H1 (cell line): Measurements from ENCODE around the gene ZDHHC11. TPM values are rescaled to one million over a fixed set of nuclear protein-coding genes. Genes with fewer than 3 reads are reported as not detected.

ENCODE experiments used
- CTCF ChIA-PET: fragments of 300-600 bp; sonication (Branson Sonifier 250); formaldehyde crosslinking; loops from one replicate; lab custom pipeline; 2021; ENCODE audit not compliant: partially characterized antibody; lab: Charles Lee
- POLR2A ChIA-PET: fragments of 300-600 bp; sonication (Branson Sonifier 250); formaldehyde crosslinking; loops from one replicate; lab custom pipeline; 2021; ENCODE audit warnings: inconsistent platforms; ENCODE audit not compliant: partially characterized antibody; lab: Charles Lee
- DNase-seq, 2 experiments: peaks; one replicate each; pipeline versions ENCODE4 v3.0.0 to v3.0.0-alpha.2; 2010 to 2022; ENCODE audit warnings: low spot score in 2 of 2, low read depth in 1 of 2, mixed read lengths in 1 of 2
- FAIRE-seq: peaks from 2 replicates; lab custom pipeline; 2011; peaks lifted over from hg19 to GRCh38; lab: Jason Lieb, UNC
- H2AFZ ChIP-seq: 2 replicates; pipeline ENCODE4 v1.8.1; 2012; ENCODE audit warnings: low read length, inconsistent platforms
- H2AK5ac ChIP-seq: 2 replicates; pipeline ENCODE4 v1.6.1; 2013; ENCODE audit warnings: low read depth, low read length
- H2BK120ac ChIP-seq: replicated peaks from 2 replicates; pipeline ENCODE3; 2013; ENCODE audit warnings: low read depth, low read length, inconsistent platforms
- H2BK12ac ChIP-seq: 2 replicates; pipeline ENCODE4 v1.6.1; 2013; ENCODE audit warnings: low read depth, low read length
- H2BK15ac ChIP-seq: 2 replicates; pipeline ENCODE4 v1.6.1; 2013; ENCODE audit warnings: low read length
- H2BK20ac ChIP-seq: 2 replicates; pipeline ENCODE4 v1.6.1; 2013; ENCODE audit warnings: low read length
- H2BK5ac ChIP-seq: 2 replicates; pipeline ENCODE4 v1.6.1; 2013; ENCODE audit warnings: low read depth, low read length
- H3K14ac ChIP-seq: 2 replicates; pipeline ENCODE4 v1.6.1; 2013; ENCODE audit warnings: inconsistent platforms; ENCODE audit not compliant: insufficient read length
- H3K18ac ChIP-seq: 2 replicates; pipeline ENCODE4 v1.6.1; 2013; ENCODE audit warnings: low read length; ENCODE audit errors: extremely low read depth
- H3K23ac ChIP-seq: 2 replicates; pipeline ENCODE4 v1.6.1; 2013; ENCODE audit warnings: inconsistent platforms; ENCODE audit not compliant: insufficient read length
- H3K23me2 ChIP-seq: 2 replicates; pipeline ENCODE4 v1.6.1; 2013; ENCODE audit warnings: low read depth, low read length
- H3K27ac ChIP-seq: 2 replicates; pipeline ENCODE4 v1.6.1; 2011; ENCODE audit warnings: low read depth, low read length, inconsistent platforms
- H3K27me3 ChIP-seq, 4 experiments: replicated peaks in 1 of 4; 1 replicate in 1 of 4; 2 replicates in 3 of 4; pipeline versions ENCODE4 v1.6.1 to v1.8.1; 2011 to 2013; ENCODE audit warnings: low read length in 3 of 4, mild to moderate bottlenecking in 3 of 4, inconsistent platforms in 2 of 4, mixed read lengths in 2 of 4, moderate library complexity in 1 of 4; ENCODE audit not compliant: control insufficient read depth in 3 of 4, insufficient read depth in 3 of 4; ENCODE audit errors: extremely low read depth in 1 of 4
- H3K36me3 ChIP-seq, 4 experiments: 2 replicates each; pipeline versions ENCODE4 v1.6.1 to v1.8.1; 2011 to 2013; ENCODE audit warnings: mild to moderate bottlenecking in 4 of 4, low read length in 3 of 4, moderate library complexity in 2 of 4, control low read depth in 1 of 4, inconsistent platforms in 1 of 4; ENCODE audit not compliant: insufficient read depth in 4 of 4, control insufficient read depth in 2 of 4
- H3K4ac ChIP-seq: replicated peaks from 2 replicates; pipeline ENCODE3; 2013; ENCODE audit warnings: low read length, low read depth, mixed read lengths, inconsistent platforms; ENCODE audit not compliant: insufficient read length
- H3K4me1 ChIP-seq, 4 experiments: replicated peaks in 1 of 4; 1 replicate in 1 of 4; 2 replicates in 3 of 4; pipeline versions ENCODE4 v1.6.1 to v1.8.1; 2011 to 2013; ENCODE audit warnings: low read length in 3 of 4, inconsistent platforms in 2 of 4, mixed read lengths in 1 of 4; ENCODE audit not compliant: insufficient read depth in 4 of 4, control insufficient read depth in 3 of 4
- H3K4me2 ChIP-seq, 2 experiments: 2 replicates each; pipeline versions ENCODE4 v1.6.1 to v1.8.1; 2011 to 2013; ENCODE audit warnings: low read depth in 2 of 2, low read length in 2 of 2, control low read depth in 1 of 2, inconsistent platforms in 1 of 2, mild to moderate bottlenecking in 1 of 2; ENCODE audit not compliant: insufficient read depth in 1 of 2
- H3K4me3 ChIP-seq, 4 experiments: fragments of 200-600, 300-600 bp in 1 of 4; sonication (generic), shearing (Covaris generic), sonication (Bioruptor Twin) in 1 of 4; 2 replicates each; pipeline versions ENCODE4 v1.5.1 to v1.8.1; 2011 to 2016; ENCODE audit warnings: low read length in 4 of 4, low read depth in 3 of 4, control low read depth in 2 of 4, inconsistent platforms in 2 of 4, mild to moderate bottlenecking in 2 of 4, mixed read lengths in 1 of 4, moderate library complexity in 1 of 4; ENCODE audit not compliant: insufficient read depth in 2 of 4; ENCODE audit errors: extremely low read depth in 1 of 4
- H3K56ac ChIP-seq: replicated peaks from 2 replicates; pipeline ENCODE3; 2013; ENCODE audit warnings: low read depth, mild to moderate bottlenecking, mixed read lengths, low read length, inconsistent platforms; ENCODE audit not compliant: insufficient read length
- H3K79me1 ChIP-seq: 2 replicates; pipeline ENCODE4 v1.6.1; 2013; ENCODE audit warnings: low read depth, low read length, control low read depth
- H3K79me2 ChIP-seq, 2 experiments: 2 replicates each; pipeline versions ENCODE4 v1.6.1 to v1.8.1; 2012 to 2013; ENCODE audit warnings: low read length in 2 of 2, mild to moderate bottlenecking in 2 of 2, inconsistent platforms in 1 of 2; ENCODE audit not compliant: insufficient read depth in 2 of 2, control insufficient read depth in 1 of 2
- H3K9ac ChIP-seq, 4 experiments: replicated peaks in 1 of 4; 1 replicate in 1 of 4; 2 replicates in 3 of 4; pipeline versions ENCODE4 v1.6.1 to v1.8.1; 2011 to 2013; ENCODE audit warnings: low read depth in 3 of 4, low read length in 3 of 4, control low read depth in 2 of 4, mild to moderate bottlenecking in 2 of 4, moderate library complexity in 2 of 4, inconsistent platforms in 1 of 4; ENCODE audit errors: extremely low read depth in 1 of 4
- H3K9me3 ChIP-seq, 2 experiments: 2 replicates each; pipeline versions ENCODE4 v1.6.1 to v1.8.1; 2012 to 2013; ENCODE audit warnings: mild to moderate bottlenecking in 2 of 2, moderate library complexity in 2 of 2, control low read depth in 1 of 2, inconsistent platforms in 1 of 2, low read depth in 1 of 2, low read length in 1 of 2, mixed read lengths in 1 of 2; ENCODE audit not compliant: insufficient read depth in 2 of 2
- H4K20me1 ChIP-seq, 2 experiments: replicated peaks in 1 of 2; 2 replicates each; pipeline versions ENCODE3 to v1.8.1; 2011 to 2013; ENCODE audit warnings: inconsistent platforms in 2 of 2, low read length in 2 of 2, mild to moderate bottlenecking in 1 of 2; ENCODE audit not compliant: insufficient read depth in 2 of 2, control insufficient read depth in 1 of 2
- H4K5ac ChIP-seq: 2 replicates; pipeline ENCODE4 v1.6.1; 2013; ENCODE audit warnings: low read length, low read depth, mixed read lengths, inconsistent platforms; ENCODE audit not compliant: insufficient read length
- H4K8ac ChIP-seq: 2 replicates; pipeline ENCODE4 v1.8.0; 2013; ENCODE audit warnings: mild to moderate bottlenecking, moderate library complexity, low read length, inconsistent platforms; ENCODE audit not compliant: insufficient read depth; ENCODE audit errors: extremely low read depth
- H4K91ac ChIP-seq: replicated peaks from 2 replicates; pipeline ENCODE3; 2013; ENCODE audit warnings: low read length, mixed read lengths, inconsistent platforms; ENCODE audit not compliant: insufficient read length
- BACH1 ChIP-seq: IDR thresholded peaks from 2 replicates; pipeline ENCODE4 v1.6.1; 2012; ENCODE audit warnings: low read length, improper control_type of control experiment
- CBX8 ChIP-seq: fragments of 300-800, 300-1000 bp; sonication (generic); IDR thresholded peaks from 2 replicates; pipeline ENCODE4 v1.7.1; 2016; ENCODE audit warnings: low read depth, low read length, borderline replicate concordance
- CHD2 ChIP-seq: IDR thresholded peaks from 2 replicates; pipeline ENCODE4 v1.6.1; 2012; ENCODE audit warnings: low read length, improper control_type of control experiment
- POU5F1 ChIP-seq: IDR thresholded peaks from 2 replicates; pipeline ENCODE4 v1.6.1; 2011; ENCODE audit warnings: low read depth, mild to moderate bottlenecking, low read length, moderate library complexity
- SP1 ChIP-seq: IDR thresholded peaks from 2 replicates; pipeline ENCODE4 v1.6.1; 2011; ENCODE audit warnings: low read depth, low read length
- SRF ChIP-seq: IDR thresholded peaks from 2 replicates; pipeline ENCODE4 v1.6.1; 2011; ENCODE audit warnings: mild to moderate bottlenecking, low read depth, low read length, moderate library complexity
- SUZ12 ChIP-seq: fragments of 200-600 bp; sonication (generic); IDR thresholded peaks from 2 replicates; pipeline ENCODE4 v1.6.1; 2012; ENCODE audit warnings: mild to moderate bottlenecking, inconsistent platforms, low read length, moderate library complexity, mixed read lengths
- TEAD4 ChIP-seq: IDR thresholded peaks from 2 replicates; pipeline ENCODE4 v1.6.1; 2012; ENCODE audit warnings: low read depth, low read length, inconsistent platforms, mixed read lengths
- YY1 ChIP-seq: IDR thresholded peaks from 2 replicates; pipeline ENCODE4 v1.6.1; 2011; ENCODE audit warnings: low read depth, mild to moderate bottlenecking, low read length
- WGBS, 2 experiments: shearing (Covaris generic) in 1 of 2; methylation state at CpG; one replicate each; pipeline versions ENCODE4 v1.1.6 to v1.1.7; 2013 to 2015; ENCODE audit warnings: low lambda C conversion rate in 2 of 2, mixed read lengths in 2 of 2, inconsistent platforms in 1 of 2, low coverage in 1 of 2, missing lambda C conversion rate in 1 of 2; ENCODE audit not compliant: insufficient replicate concordance in 2 of 2, insufficient coverage in 1 of 2, insufficient read length in 1 of 2; ENCODE audit errors: extremely low coverage in 1 of 2, missing lambda C conversion rate in 1 of 2; 5-methylcytosine and 5-hydroxymethylcytosine counted together
- polyA plus RNA-seq, 7 experiments: library from polyadenylated mRNA; depleted of rRNA in 3 of 7; stranded (reverse) in 5 of 7; unstranded in 2 of 7; fragments of >200 nt in 5 of 7; fragments of 200-250 nt in 2 of 7; gene quantifications; 1 replicate in 5 of 7; 2 replicates in 1 of 7; 4 replicates in 1 of 7; pipeline versions ENCODE4 v1.2.1 to v1.2.3, GENCODE V29; 2011 to 2013; ENCODE audit warnings: missing spikeins in 2 of 7, mixed read lengths in 2 of 7
- total RNA-seq: library from RNA; stranded (reverse); fragmentation: NEBNext Ultra II Directional; extraction: Animal tissue kit (Norgen Biotek cat#: 25700); gene quantifications from 2 replicates; pipeline ENCODE4 v1.2.1, GENCODE V29; 2021
- TF ChIP-seq, protein P1 (sequence below): IDR thresholded peaks from 2 replicates; pipeline ENCODE4 v1.6.1; 2012; ENCODE audit warnings: inconsistent platforms
- TF ChIP-seq, protein P2 (sequence below): IDR thresholded peaks from 2 replicates; pipeline ENCODE4 v1.6.1; 2011; ENCODE audit warnings: low read depth, mild to moderate bottlenecking, low read length; ENCODE audit not compliant: insufficient read depth

The ZDHHC11 gene
- total and polyA plus RNA-seq, 2 of the 8 experiments (the other 6 are each of a cell fraction or from before 2014, with no cell fraction given), result 4.7 to 16.6 TPM

DNA sequence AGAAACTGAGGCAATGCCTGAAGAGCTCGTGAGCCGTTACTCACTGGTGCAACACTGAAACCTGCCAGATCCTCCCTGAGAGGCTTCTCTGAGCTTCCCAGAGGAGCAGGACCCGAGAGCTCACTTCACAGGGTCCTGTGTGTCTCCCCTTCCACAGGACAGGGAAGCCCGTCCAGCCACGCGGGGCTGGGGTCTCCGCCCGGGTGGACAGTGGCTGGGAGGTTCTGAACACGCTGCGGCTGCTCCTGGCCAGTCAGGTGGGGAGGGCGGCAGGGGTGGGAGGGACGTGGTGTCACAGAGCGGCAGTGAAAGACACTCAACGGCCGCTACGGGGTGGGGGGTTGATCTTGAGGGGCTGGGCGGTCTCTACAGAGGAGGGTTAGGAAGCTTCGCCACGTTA lies 290 bp upstream of the ZDHHC11 start:
- Histone ChIP-seq H2BK20ac (no peak overlapping the region), H3K9me3 (no peaks in the 10 kb centered on the region), H3K27ac (no peak overlapping the region), H3K4ac (no peak overlapping the region), H3K23me2 (peaks cover 3% of the 10 kb centered on the region; the same call in 1 of the 2 replicates), H2BK5ac (no peak overlapping the region), H3K23ac (no peak overlapping the region), H2AK5ac (no peak overlapping the region), H4K8ac (0 out of 2 replicates have a peak overlapping the region, but pooled peaks have one; percentile 25), H3K56ac (no peak overlapping the region), H3K18ac (no peak overlapping the region; the same call in 1 of the 2 replicates), H4K20me1 (peaks cover 0 to 3% of the 10 kb centered on the region in 2 experiments), H3K9ac (no peak overlapping the region), H3K4me1 (peaks cover 0 to 3% (median 0%) of the 10 kb centered on the region in 4 experiments; a peak in 1 of 7 replicates), H3K79me1 (no peaks in the 10 kb centered on the region; the same call in 1 of the 2 replicates), H2AFZ (no peak overlapping the region), H3K36me3 (peaks cover 0 to 5% (median 0%) of the 10 kb centered on the region in 4 experiments; a peak in 3 of 8 replicates), H3K27me3 (0 out of 7 replicates have a peak, but pooled peaks cover 0 to 2% (median 0%) of the 10 kb centered on the region in 4 experiments), H3K4me2 (no peak overlapping the region), H2BK12ac (no peak overlapping the region), H4K91ac (no peak overlapping the region), H3K14ac (no peak overlapping the region), H3K79me2 (no peaks in the 10 kb centered on the region), H2BK120ac (no peak overlapping the region), H3K4me3 (no peak overlapping the region), H2BK15ac (no peak overlapping the region), H4K5ac (no peak overlapping the region)
- CTCF ChIA-PET, result interaction anchor here (1.3 kb wide), 1 partner anchor 24 kb away, joined by 3 read pairs; no protein-coding TSS in a partner anchor
- DNase-seq, result no peak
- no peak for FAIRE-seq
- POLR2A ChIA-PET, result interaction anchor here (0.9 to 2.8 kb wide), 5 partner anchors 9 to 379 kb away, joined by 3 to 20 read pairs (median 5); no protein-coding TSS in a partner anchor
- WGBS, 2 experiments, result 96% methylated on average over 17 of the region's 19 CpGs; no CpG with 5 or more reads in 1 of the 2 experiments
- TF ChIP-seq, protein P1, sequence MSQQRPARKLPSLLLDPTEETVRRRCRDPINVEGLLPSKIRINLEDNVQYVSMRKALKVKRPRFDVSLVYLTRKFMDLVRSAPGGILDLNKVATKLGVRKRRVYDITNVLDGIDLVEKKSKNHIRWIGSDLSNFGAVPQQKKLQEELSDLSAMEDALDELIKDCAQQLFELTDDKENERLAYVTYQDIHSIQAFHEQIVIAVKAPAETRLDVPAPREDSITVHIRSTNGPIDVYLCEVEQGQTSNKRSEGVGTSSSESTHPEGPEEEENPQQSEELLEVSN, result no peak
- no peak for TF ChIP-seq SRF
- TF ChIP-seq POU5F1, result no peak
- TF ChIP-seq, protein P2, sequence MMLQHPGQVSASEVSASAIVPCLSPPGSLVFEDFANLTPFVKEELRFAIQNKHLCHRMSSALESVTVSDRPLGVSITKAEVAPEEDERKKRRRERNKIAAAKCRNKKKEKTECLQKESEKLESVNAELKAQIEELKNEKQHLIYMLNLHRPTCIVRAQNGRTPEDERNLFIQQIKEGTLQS, result no peak
- no peak for TF ChIP-seq CHD2
- TF ChIP-seq YY1, result no peak
- no peak for TF ChIP-seq SUZ12
- TF ChIP-seq CBX8, result no peak
- TF ChIP-seq SP1, result no peak
- no peak for TF ChIP-seq TEAD4
- TF ChIP-seq BACH1, result no peak
